Astrocyte (in vitro differentiated cells and primary cell): Measurements from ENCODE around the gene ELMOD1. TPM values are rescaled to one million over a fixed set of nuclear protein-coding genes. Genes with fewer than 3 reads are reported as not detected.

Source experiments
- DNase-seq: peaks from one replicate; pipeline ENCODE4 v3.0.0-alpha.2; 2010; ENCODE audit warnings: low read depth
- FAIRE-seq: peaks from 2 replicates; lab custom pipeline; 2011; peaks lifted over from hg19 to GRCh38; lab: Jason Lieb, UNC
- H2AFZ ChIP-seq: 2 replicates; pipeline ENCODE4 v1.6.0; 2012; ENCODE audit warnings: low read depth, low read length, inconsistent platforms
- H3K27ac ChIP-seq: 2 replicates; pipeline ENCODE4 v1.5.1; 2011; ENCODE audit warnings: low read depth, low read length, inconsistent platforms
- H3K27me3 ChIP-seq: 2 replicates; pipeline ENCODE4 v1.6.0; 2011; ENCODE audit warnings: low read length, inconsistent platforms; ENCODE audit not compliant: insufficient read depth
- H3K36me3 ChIP-seq: 2 replicates; pipeline ENCODE4 v1.5.1; 2011; ENCODE audit warnings: low read length, inconsistent platforms; ENCODE audit not compliant: insufficient read depth
- H3K4me1 ChIP-seq: 2 replicates; pipeline ENCODE4 v1.5.1; 2011; ENCODE audit warnings: low read length, inconsistent platforms; ENCODE audit not compliant: insufficient read depth
- H3K4me2 ChIP-seq: 2 replicates; pipeline ENCODE4 v1.6.0; 2012; ENCODE audit warnings: low read length, inconsistent platforms
- H3K4me3 ChIP-seq: 2 replicates; pipeline ENCODE4 v1.5.1; 2011; ENCODE audit warnings: low read depth, mild to moderate bottlenecking, low read length, inconsistent platforms; ENCODE audit not compliant: insufficient read depth
- H3K79me2 ChIP-seq: 2 replicates; pipeline ENCODE4 v1.6.0; 2012; ENCODE audit warnings: mild to moderate bottlenecking, low read length, inconsistent platforms; ENCODE audit not compliant: insufficient read depth
- H3K9ac ChIP-seq: 2 replicates; pipeline ENCODE4 v1.6.0; 2012; ENCODE audit warnings: mild to moderate bottlenecking, low read length, inconsistent platforms
- H3K9me3 ChIP-seq: 2 replicates; pipeline ENCODE4 v1.5.1; 2012; ENCODE audit warnings: low read depth, mild to moderate bottlenecking, low read length, inconsistent platforms; ENCODE audit not compliant: insufficient read depth
- H4K20me1 ChIP-seq: 2 replicates; pipeline ENCODE4 v1.6.0; 2012; ENCODE audit warnings: low read length, inconsistent platforms; ENCODE audit not compliant: insufficient read depth
- H3K27ac Mint-ChIP-seq: one replicate; pipeline ENCODE4 v1.8.0; 2021; ENCODE audit warnings: mild to moderate bottlenecking, mixed read lengths; ENCODE audit not compliant: unreplicated experiment
- H3K27me3 Mint-ChIP-seq: one replicate; pipeline ENCODE4 v1.8.0; 2021; ENCODE audit warnings: low read depth, mixed read lengths; ENCODE audit not compliant: unreplicated experiment
- H3K36me3 Mint-ChIP-seq: one replicate; pipeline ENCODE4 v1.8.0; 2021; ENCODE audit warnings: low read depth, mixed read lengths; ENCODE audit not compliant: unreplicated experiment
- H3K4me1 Mint-ChIP-seq: one replicate; pipeline ENCODE4 v1.8.0; 2021; ENCODE audit warnings: low read depth, mixed read lengths; ENCODE audit not compliant: unreplicated experiment
- H3K4me3 Mint-ChIP-seq: one replicate; pipeline ENCODE4 v1.8.0; 2021; ENCODE audit warnings: mild to moderate bottlenecking, moderate library complexity, mixed read lengths; ENCODE audit not compliant: unreplicated experiment
- H3K9me3 Mint-ChIP-seq: one replicate; pipeline ENCODE4 v1.8.0; 2021; ENCODE audit warnings: mild to moderate bottlenecking, mixed read lengths; ENCODE audit not compliant: unreplicated experiment
- CTCF ChIP-seq: IDR thresholded peaks from 2 replicates; pipeline ENCODE4 v1.5.1; 2011; ENCODE audit warnings: low read depth, mild to moderate bottlenecking, inconsistent platforms, low read length, moderate library complexity; ENCODE audit not compliant: insufficient read depth
- EZH2 ChIP-seq: IDR thresholded peaks from 2 replicates; pipeline ENCODE4 v1.6.1; 2012; ENCODE audit warnings: mild to moderate bottlenecking, low read length, inconsistent platforms; ENCODE audit not compliant: insufficient read depth
- total RNA-seq: library from RNA; stranded (reverse); gene quantifications from 2 replicates; pipeline ENCODE4 v1.2.1, GENCODE V29; 2021

Gene ELMOD1
- total RNA-seq, 1 donor from 2014 or later: 0.52 TPM

GRCh38 chr11:107606141-107606540, 15.2 kb downstream of the ELMOD1 start:
- peaks cover 9% of the 10 kb centered on the region for H3K27me3 Mint-ChIP-seq
- Histone ChIP-seq H3K79me2 (no peaks in the 10 kb centered on the region), H3K27me3 (peaks cover 7% of the 10 kb centered on the region), H3K9ac (no peak overlapping the region), H3K9me3 (no peaks in the 10 kb centered on the region), H3K27ac (no peak overlapping the region), H4K20me1 (no peaks in the 10 kb centered on the region), H3K4me2 (no peak overlapping the region), H2AFZ (no peak overlapping the region), H3K4me1 (no peaks in the 10 kb centered on the region), H3K36me3 (no peaks in the 10 kb centered on the region), H3K4me3 (no peak overlapping the region)
- no peak overlapping the region for H3K27ac Mint-ChIP-seq
- no peak overlapping the region for H3K4me3 Mint-ChIP-seq
- FAIRE-seq (no peak), DNase-seq (no peak)
- H3K36me3 Mint-ChIP-seq: no peaks in the 10 kb centered on the region
- H3K4me1 Mint-ChIP-seq: no peaks in the 10 kb centered on the region
- no peak for TF ChIP-seq EZH2
- no peak for TF ChIP-seq CTCF
- no peaks in the 10 kb centered on the region for H3K9me3 Mint-ChIP-seq

DNA sequence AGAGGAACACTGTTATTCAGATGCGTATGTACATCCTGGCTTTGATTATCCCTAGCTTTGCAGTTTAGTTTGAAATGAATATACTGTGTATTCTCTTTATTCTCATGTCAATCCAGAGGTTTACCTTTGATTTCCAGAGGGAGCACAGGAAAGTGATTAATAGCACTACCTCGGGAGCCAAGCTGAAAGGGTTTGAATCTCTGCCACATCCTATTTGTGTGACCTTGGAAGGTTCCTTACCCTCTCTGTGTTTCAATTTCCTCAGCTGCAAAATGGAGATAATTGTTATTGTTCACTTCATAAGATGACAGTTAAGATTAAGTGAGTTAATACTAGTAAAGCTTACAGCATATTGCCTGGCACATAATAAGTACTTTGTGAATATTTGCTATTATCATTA, 17.9 kb downstream of the ELMOD1 start:
- Mint-ChIP-seq H3K36me3 (no peaks in the 10 kb centered on the region), H3K4me3 (no peak overlapping the region), H3K27ac (no peak overlapping the region), H3K4me1 (no peaks in the 10 kb centered on the region), H3K9me3 (no peaks in the 10 kb centered on the region), H3K27me3 (peaks cover 8% of the 10 kb centered on the region)
- Histone ChIP-seq H3K36me3 (no peaks in the 10 kb centered on the region), H3K9ac (no peak overlapping the region), H3K4me1 (no peaks in the 10 kb centered on the region), H3K27me3 (peaks cover 7% of the 10 kb centered on the region), H3K27ac (no peak overlapping the region), H3K79me2 (no peaks in the 10 kb centered on the region), H2AFZ (no peak overlapping the region), H4K20me1 (no peaks in the 10 kb centered on the region), H3K4me2 (no peak overlapping the region), H3K4me3 (no peak overlapping the region), H3K9me3 (no peaks in the 10 kb centered on the region)
- DNase-seq (no peak), FAIRE-seq (no peak)
- TF ChIP-seq CTCF (no peak), EZH2 (no peak)

- Histone ChIP-seq H3K4me1 (no peaks in the 10 kb centered on the region), H3K27me3 (peaks cover 7% of the 10 kb centered on the region), H3K4me3 (no peak overlapping the region), H4K20me1 (no peaks in the 10 kb centered on the region), H3K4me2 (no peak overlapping the region), H2AFZ (no peak overlapping the region), H3K36me3 (no peaks in the 10 kb centered on the region), H3K9ac (no peak overlapping the region), H3K9me3 (no peaks in the 10 kb centered on the region), H3K79me2 (no peaks in the 10 kb centered on the region), H3K27ac (no peak overlapping the region)
- Mint-ChIP-seq H3K9me3 (no peaks in the 10 kb centered on the region), H3K4me3 (no peak overlapping the region), H3K4me1 (no peaks in the 10 kb centered on the region), H3K27ac (no peak overlapping the region), H3K36me3 (no peaks in the 10 kb centered on the region), H3K27me3 (peaks cover 5% of the 10 kb centered on the region)
- TF ChIP-seq EZH2 (no peak), CTCF (no peak)
- no peak for FAIRE-seq
- no peak for DNase-seq
Measured at GRCh38 chr11:107609400-107610218, 18.7 kb downstream of the ELMOD1 start.
